Measurements from ENCODE around the gene AHNAK2.

Gene AHNAK2

DNA sequence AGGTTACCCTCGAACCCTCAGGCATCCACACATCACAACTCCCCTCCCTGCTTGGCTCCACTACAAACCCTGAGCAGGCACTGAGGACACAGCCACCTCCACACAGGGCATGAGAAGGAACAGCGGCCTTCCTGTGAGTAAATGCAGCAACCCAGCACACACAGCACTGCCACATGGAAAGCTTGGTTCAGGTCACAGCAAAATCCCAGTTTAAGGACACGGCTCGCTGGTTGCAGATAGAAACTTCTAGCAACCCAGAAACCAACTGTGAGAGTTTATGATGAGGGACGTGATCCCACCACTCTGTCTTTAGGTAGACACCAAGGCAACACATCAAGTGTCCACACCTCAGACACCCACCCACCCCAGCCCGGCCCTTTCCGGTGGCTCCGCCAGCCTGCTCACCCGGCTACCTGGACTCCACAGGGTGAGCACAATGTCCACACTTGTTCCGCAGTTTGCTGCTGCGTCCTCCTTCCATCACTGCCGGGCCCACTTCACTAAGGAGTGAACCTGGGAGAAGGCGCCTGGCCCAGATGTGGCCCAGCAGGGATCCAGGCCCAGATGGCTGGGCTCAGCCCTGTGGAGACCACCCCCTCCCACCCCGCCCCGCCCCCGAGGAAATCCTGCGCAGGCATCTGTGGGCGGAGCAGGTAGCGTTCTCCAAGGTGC is 29.6 kb upstream of the AHNAK2 start:
- TF ChIP-seq ZNF311 (tag by site-specific recombination; IDR thresholded peaks at IDR 0.05; ENCODE audit: borderline replicate concordance) (no peak), ZBTB17 (tag by site-specific recombination; IDR thresholded peaks at IDR 0.05) (peak; percentile 10; the same call in 1 of the 2 replicates), ZNF37A (tag by site-specific recombination; IDR thresholded peaks at IDR 0.05) (no peak), ZNF660 (tag by site-specific recombination; IDR thresholded peaks at IDR 0.05) (no peak), ZFP3 (tag by site-specific recombination; IDR thresholded peaks at IDR 0.05; ENCODE audit: low read depth) (no peak), IKZF3 (tag by site-specific recombination; IDR thresholded peaks at IDR 0.05) (no peak)
- H3K36me3 ChIP-seq (ENCODE audit: control insufficient read depth in 2 of 2, insufficient read depth in 1 of 2, low read length in 2 of 2) = peaks cover 15 to 61% of the 10 kb centered on the region in 2 experiments
- POLR2A ChIA-PET = interaction anchor here (0.7 to 3.1 kb wide), 2 partner anchors 11 to 13 kb away, joined by 3 to 9 read pairs; partner anchors contain the start of gene CDCA4

DNA sequence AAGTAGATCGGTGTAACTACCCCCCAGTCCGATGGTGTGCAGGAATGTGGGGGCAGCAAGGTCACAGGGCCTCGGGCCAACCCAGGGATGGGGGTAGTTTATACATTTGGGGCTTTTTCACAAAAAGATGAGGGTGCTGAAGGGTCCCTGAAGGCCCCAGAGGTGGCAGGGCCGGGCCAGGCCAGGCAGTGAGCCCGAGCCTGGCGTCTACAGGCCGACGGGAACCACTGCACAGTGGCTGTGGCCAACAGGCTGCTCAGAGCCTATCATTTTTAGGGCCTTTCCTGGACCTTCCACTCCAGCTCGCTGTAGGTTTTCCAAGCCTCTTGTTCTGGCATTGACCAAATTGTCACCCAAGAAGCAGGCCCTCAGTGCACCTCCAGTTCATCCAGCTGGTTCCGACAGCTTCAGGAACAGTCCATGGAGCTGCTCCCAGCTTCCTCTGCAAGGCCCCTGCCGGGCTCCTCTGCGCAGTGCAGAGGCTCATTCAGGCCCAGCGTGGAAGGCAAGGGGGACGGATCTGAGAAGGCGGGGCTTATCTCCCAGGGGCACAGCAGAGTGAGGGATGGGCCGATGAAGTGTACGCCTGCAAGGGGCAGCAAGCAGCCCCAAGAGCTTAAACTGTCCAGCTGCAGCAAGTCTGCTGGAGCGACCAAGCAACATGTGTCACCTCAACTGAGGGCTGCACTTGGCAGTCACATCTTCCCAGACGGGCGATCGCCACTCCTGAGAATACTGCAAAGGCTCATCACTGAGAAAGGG is 28.8 kb upstream of the AHNAK2 start:
- H3K4me1 ChIP-seq (ENCODE audit: control insufficient read depth, insufficient read depth, low read length) = no peaks in the 10 kb centered on the region
- H3K9me3 ChIP-seq (ENCODE audit: control insufficient read depth, insufficient read depth, low read depth, low read length) = no peaks in the 10 kb centered on the region
- TF ChIP-seq SCRT2 (tag by site-specific recombination; IDR thresholded peaks at IDR 0.05) (peak; percentile 70), RBAK (tag by site-specific recombination; IDR thresholded peaks at IDR 0.05) (no peak), ZNF600 (tag by site-specific recombination; IDR thresholded peaks at IDR 0.05) (peak; percentile 32; the same call in 1 of the 2 replicates), ZBTB17 (tag by site-specific recombination; IDR thresholded peaks at IDR 0.05) (peak; percentile 59), IKZF3 (tag by site-specific recombination; IDR thresholded peaks at IDR 0.05) (peak; percentile 21; the same call in 1 of the 2 replicates), HOXD13 (CRISPR knock-in tag; IDR thresholded peaks at IDR 0.05; ENCODE audit: borderline replicate concordance) (no peak)
- ChIA-PET CTCF (interaction anchor here (0.6 to 3.2 kb wide), 3 partner anchors 39 to 76 kb away, joined by 3 to 15 read pairs (median 3); no protein-coding TSS in a partner anchor), POLR2A (interaction anchor here (0.7 to 3.1 kb wide), 2 partner anchors 12 to 14 kb away, joined by 3 to 9 read pairs; partner anchors contain the start of gene CDCA4)
- H3K4me3 ChIP-seq (ENCODE audit: low read depth, low read length) = no peak overlapping the region
- H3K36me3 ChIP-seq (ENCODE audit: control insufficient read depth in 2 of 2, insufficient read depth in 1 of 2, low read length in 2 of 2) = peaks cover 15 to 54% of the 10 kb centered on the region in 2 experiments
- no peak overlapping the region for H3K27ac ChIP-seq (ENCODE audit: extremely low read depth, low read depth, low read length)

More for the DNA sequence above, 29.6 kb upstream of the AHNAK2 start:
- Histone ChIP-seq H3K27ac (ENCODE audit: extremely low read depth, low read depth, low read length) (0 out of 2 replicates have a peak overlapping the region, but pooled peaks have one; percentile 16), H3K9me3 (ENCODE audit: control insufficient read depth, insufficient read depth, low read depth, low read length) (no peaks in the 10 kb centered on the region), H3K4me1 (ENCODE audit: control insufficient read depth, insufficient read depth, low read length) (no peaks in the 10 kb centered on the region), H3K4me3 (ENCODE audit: low read depth, low read length) (no peak overlapping the region)
- CTCF ChIA-PET = interaction anchor here (0.6 to 3.2 kb wide), 3 partner anchors 38 to 77 kb away, joined by 3 to 15 read pairs (median 4); no protein-coding TSS in a partner anchor

DNA sequence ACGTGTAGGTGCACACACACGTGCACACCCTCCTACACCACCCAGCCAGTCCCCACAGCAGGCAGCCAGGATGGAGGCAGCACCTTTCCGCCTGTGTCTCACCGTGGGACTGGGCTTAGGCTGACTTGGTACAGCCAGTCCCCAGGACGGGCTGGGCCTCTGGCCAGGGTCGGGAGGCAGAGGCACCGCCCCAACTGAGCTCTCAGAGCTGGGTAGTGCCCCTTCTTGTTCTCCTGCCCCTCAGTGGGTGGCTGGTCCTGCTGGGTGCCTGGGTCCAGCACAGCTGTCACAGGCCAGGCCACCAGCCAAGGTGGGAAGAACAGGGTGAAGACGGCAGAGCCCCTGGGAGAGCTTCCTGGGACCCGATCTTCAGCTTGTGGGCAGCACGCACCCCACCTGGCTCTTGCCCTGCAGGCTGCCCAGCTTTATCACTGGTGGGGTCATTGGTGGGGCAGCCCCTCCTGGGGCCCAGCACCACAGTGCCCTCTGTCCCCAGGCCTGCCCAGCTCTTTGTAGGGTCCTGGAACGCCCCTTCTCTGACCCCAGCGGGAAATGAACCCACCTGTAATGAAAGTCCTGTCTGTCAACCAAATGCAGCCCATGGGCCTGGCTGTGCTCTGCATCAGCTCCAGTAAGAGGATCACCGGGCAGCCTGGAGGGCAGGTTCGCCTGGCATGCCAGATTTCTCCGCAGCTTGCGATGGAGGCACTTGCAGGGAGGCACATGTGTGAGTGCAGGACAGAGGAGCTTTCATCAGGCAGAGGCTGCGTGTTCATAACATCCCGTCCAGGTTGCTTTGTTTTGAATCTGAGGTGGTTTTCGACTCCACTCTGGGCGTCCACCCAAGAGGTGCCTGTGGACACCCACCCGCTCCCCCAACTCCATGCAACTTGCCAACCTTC is 28.0 kb upstream of the AHNAK2 start:
- POLR2A ChIA-PET = interaction anchor here (1.0 to 3.1 kb wide), 2 partner anchors 12 to 33 kb away, joined by 3 to 9 read pairs; no protein-coding TSS in a partner anchor
- H3K4me1 ChIP-seq (ENCODE audit: control insufficient read depth, insufficient read depth, low read length) = no peaks in the 10 kb centered on the region
- peak; percentile 48 for TF ChIP-seq ZIC2 (tag by site-specific recombination; IDR thresholded peaks at IDR 0.05)
- no peak for TF ChIP-seq ZNF558 (tag by site-specific recombination; IDR thresholded peaks at IDR 0.05)
- TF ChIP-seq ZNF133 (tag by site-specific recombination; IDR thresholded peaks at IDR 0.05) = no peak
- no peak for TF ChIP-seq ZNF501 (tag by site-specific recombination; IDR thresholded peaks at IDR 0.05)
- TF ChIP-seq ZNF529 (tag by site-specific recombination; IDR thresholded peaks at IDR 0.05; ENCODE audit: insufficient replicate concordance) = no peak
- TF ChIP-seq GLIS2 (tag by site-specific recombination; IDR thresholded peaks at IDR 0.05) = peak; percentile 43; the same call in 1 of the 2 replicates
- TF ChIP-seq ZFHX2 (tag by site-specific recombination; conservative IDR thresholded peaks at IDR 0.05) = peak; percentile 48
- TF ChIP-seq, protein P1, sequence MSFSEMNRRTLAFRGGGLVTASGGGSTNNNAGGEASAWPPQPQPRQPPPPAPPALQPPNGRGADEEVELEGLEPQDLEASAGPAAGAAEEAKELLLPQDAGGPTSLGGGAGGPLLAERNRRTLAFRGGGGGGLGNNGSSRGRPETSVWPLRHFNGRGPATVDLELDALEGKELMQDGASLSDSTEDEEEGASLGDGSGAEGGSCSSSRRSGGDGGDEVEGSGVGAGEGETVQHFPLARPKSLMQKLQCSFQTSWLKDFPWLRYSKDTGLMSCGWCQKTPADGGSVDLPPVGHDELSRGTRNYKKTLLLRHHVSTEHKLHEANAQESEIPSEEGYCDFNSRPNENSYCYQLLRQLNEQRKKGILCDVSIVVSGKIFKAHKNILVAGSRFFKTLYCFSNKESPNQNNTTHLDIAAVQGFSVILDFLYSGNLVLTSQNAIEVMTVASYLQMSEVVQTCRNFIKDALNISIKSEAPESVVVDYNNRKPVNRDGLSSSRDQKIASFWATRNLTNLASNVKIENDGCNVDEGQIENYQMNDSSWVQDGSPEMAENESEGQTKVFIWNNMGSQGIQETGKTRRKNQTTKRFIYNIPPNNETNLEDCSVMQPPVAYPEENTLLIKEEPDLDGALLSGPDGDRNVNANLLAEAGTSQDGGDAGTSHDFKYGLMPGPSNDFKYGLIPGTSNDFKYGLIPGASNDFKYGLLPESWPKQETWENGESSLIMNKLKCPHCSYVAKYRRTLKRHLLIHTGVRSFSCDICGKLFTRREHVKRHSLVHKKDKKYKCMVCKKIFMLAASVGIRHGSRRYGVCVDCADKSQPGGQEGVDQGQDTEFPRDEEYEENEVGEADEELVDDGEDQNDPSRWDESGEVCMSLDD (tag by site-specific recombination; IDR thresholded peaks at IDR 0.05) = no peak
- TF ChIP-seq, protein P2, sequence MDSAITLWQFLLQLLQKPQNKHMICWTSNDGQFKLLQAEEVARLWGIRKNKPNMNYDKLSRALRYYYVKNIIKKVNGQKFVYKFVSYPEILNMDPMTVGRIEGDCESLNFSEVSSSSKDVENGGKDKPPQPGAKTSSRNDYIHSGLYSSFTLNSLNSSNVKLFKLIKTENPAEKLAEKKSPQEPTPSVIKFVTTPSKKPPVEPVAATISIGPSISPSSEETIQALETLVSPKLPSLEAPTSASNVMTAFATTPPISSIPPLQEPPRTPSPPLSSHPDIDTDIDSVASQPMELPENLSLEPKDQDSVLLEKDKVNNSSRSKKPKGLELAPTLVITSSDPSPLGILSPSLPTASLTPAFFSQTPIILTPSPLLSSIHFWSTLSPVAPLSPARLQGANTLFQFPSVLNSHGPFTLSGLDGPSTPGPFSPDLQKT (IDR thresholded peaks at IDR 0.05; ENCODE audit: borderline replicate concordance, low read depth, low read length) = no peak

More for the DNA sequence above, 28.0 kb upstream of the AHNAK2 start:
- H3K9me3 ChIP-seq (ENCODE audit: control insufficient read depth, insufficient read depth, low read depth, low read length) = no peaks in the 10 kb centered on the region
- H3K36me3 ChIP-seq (ENCODE audit: control insufficient read depth in 2 of 2, insufficient read depth in 1 of 2, low read length in 2 of 2) = peaks cover 15 to 46% of the 10 kb centered on the region in 2 experiments
- H3K4me3 ChIP-seq (ENCODE audit: low read depth, low read length) = no peak overlapping the region
- H3K27ac ChIP-seq (ENCODE audit: extremely low read depth, low read depth, low read length) = no peak overlapping the region
- CTCF ChIA-PET = interaction anchor here (0.6 to 3.2 kb wide), 7 partner anchors 29 to 1452 kb away, joined by 3 to 15 read pairs (median 4); no protein-coding TSS in a partner anchor

All from HEK293 (cell line).